GM13977 (cell line): ENCODE measurements around the gene SMYD3.

Experiments
- DNase-seq: peaks from one replicate; pipeline ENCODE4 v3.0.0; 2012; ENCODE audit warnings: low spot score
- CTCF ChIP-seq: IDR thresholded peaks from 2 replicates; pipeline ENCODE4 v1.5.1; 2012; ENCODE audit warnings: mild to moderate bottlenecking, control low read depth; ENCODE audit not compliant: insufficient read depth; ENCODE audit errors: extremely low read depth, missing control alignments
- in situ Hi-C: fragments of 300-500 bp; cut with MboI; formaldehyde crosslinking; loops from one replicate; pipeline ENCODE4 v1.12.0; 2022; ENCODE audit warnings: low sequenced_read_pairs, low pct_unique_long_range_greater_than_20kb, mixed read lengths, inconsistent platforms; ENCODE audit not compliant: unreplicated experiment

SMYD3 gene

GRCh38 chr1:246497331-246497915 lies 9.7 kb downstream of the SMYD3 start:
- in situ Hi-C loops = loop anchor here (10.0 kb wide), 1 partner anchor 197 kb away; no protein-coding TSS in a partner anchor
- DNase-seq = peak; percentile 64
- peak; percentile 68 for TF ChIP-seq CTCF

- DNase-seq = peak; percentile 44
- in situ Hi-C loops = loop anchor here (10.0 kb wide), 1 partner anchor 202 kb away; no protein-coding TSS in a partner anchor
- peak; percentile 76 for TF ChIP-seq CTCF
Measured at GRCh38 chr1:246492611-246493245, 14.4 kb downstream of the SMYD3 start.

- TF ChIP-seq CTCF = no peak
- no peak for DNase-seq
- in situ Hi-C loops = loop anchor here (10.0 kb wide), 1 partner anchor 203 kb away; no protein-coding TSS in a partner anchor
Measured at GRCh38 chr1:246491551-246492053, 15.5 kb downstream of the SMYD3 start.

- DNase-seq = no peak
- TF ChIP-seq CTCF = no peak
- in situ Hi-C loops = no loop called here
Measured at GRCh38 chr1:246488674-246489073, 18.4 kb downstream of the SMYD3 start.

- TF ChIP-seq CTCF = no peak
- DNase-seq = no peak
- in situ Hi-C loops = no loop called here
Measured at GRCh38 chr1:246483569-246483933, 23.5 kb downstream of the SMYD3 start.

- DNase-seq = peak; percentile 42
- in situ Hi-C loops = no loop called here
- no peak for TF ChIP-seq CTCF
Measured at GRCh38 chr1:246482805-246483568, 24.1 kb downstream of the SMYD3 start.
